Stimulated activated CD8-positive, alpha-beta memory T cell treated with anti-CD3 and anti-CD28 coated beads, Interleukin-4, amount 100 ng/mL, for 24 hours (primary cell): Measurements from ENCODE around the gene FBRSL1.

Experiments used
- DNase-seq: peaks from one replicate; pipeline ENCODE4 v3.0.0-alpha.2; 2020; ENCODE audit warnings: low read depth

The FBRSL1 gene

DNA sequence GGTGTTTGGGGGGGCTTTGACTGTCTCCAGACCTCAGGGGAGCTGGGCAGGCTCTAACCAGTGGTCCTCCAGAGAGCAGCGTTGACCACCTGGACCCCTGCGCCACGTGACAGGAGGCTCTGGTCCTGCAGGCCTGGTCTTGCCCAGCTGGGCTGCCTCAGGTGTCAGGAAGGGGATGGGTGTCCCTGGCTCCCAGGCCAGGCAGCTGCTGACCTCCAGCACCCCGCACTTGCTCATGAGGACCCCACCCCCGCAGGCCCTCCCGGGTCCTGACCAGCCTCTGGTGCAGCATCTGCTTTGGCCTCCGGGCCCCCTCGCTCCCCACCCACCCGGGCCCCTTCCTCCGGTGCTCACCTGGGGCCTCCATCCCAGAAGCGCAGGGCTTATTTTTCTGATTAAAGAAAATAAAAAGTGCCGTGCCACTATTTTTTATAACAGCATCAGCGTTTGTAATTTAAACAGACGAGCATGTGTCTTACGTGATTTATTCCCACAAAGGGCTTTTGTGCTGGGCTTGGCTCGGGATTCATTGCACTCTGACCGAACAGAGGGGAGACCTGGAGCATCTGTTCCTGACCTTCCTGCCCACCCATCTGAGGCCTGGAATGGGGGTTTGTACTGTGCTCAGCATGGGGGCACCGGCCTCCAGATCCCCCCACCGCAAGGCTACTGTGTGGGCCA lies 21.7 kb downstream of the FBRSL1 start:
- no peak for DNase-seq

- DNase-seq, result no peak
Measured at GRCh38 chr12:132512197-132513069, 22.5 kb downstream of the FBRSL1 start.

GRCh38 chr12:132513070-132513398 lies 23.1 kb downstream of the FBRSL1 start:
- no peak for DNase-seq

- DNase-seq, result no peak
Measured at GRCh38 chr12:132513458-132514135, 23.6 kb downstream of the FBRSL1 start.

DNA sequence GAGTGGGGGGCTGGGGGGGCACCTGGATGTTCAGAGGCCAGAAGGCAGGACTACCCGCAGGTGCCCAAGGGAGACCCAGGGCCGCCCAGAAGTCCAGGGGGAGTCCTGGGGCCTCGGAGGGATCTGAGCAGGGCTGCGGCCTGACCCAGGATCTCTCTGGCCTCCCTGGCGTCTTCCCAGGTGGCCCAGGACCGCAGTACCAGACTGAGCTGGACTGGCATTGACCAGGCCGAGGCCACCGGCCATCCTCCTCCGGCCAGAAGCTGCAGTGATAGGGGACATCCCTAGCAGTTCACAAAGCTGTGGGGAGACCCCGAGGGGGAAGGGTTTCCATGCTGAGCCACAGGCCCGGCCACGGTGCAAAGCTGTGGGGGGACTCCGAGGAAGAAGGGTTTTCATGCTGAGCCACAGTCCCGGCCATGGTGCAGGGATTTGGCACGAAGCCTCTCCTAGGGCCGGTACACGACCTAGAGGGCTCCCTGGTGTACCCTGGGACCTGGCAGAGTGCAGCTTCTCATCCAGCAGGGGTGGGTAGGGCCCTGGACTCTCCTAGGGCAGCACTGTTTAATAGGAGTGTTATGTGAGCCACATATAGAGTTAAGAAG lies 24.4 kb downstream of the FBRSL1 start:
- no peak for DNase-seq

- no peak for DNase-seq
Measured at GRCh38 chr12:132514838-132515237, 24.9 kb downstream of the FBRSL1 start.

- DNase-seq, result no peak
Measured at GRCh38 chr12:132516095-132517012, 26.4 kb downstream of the FBRSL1 start.

GRCh38 chr12:132517013-132517739 lies 27.2 kb downstream of the FBRSL1 start:
- DNase-seq, result no peak

GRCh38 chr12:132517740-132518100 lies 27.8 kb downstream of the FBRSL1 start:
- no peak for DNase-seq

DNA sequence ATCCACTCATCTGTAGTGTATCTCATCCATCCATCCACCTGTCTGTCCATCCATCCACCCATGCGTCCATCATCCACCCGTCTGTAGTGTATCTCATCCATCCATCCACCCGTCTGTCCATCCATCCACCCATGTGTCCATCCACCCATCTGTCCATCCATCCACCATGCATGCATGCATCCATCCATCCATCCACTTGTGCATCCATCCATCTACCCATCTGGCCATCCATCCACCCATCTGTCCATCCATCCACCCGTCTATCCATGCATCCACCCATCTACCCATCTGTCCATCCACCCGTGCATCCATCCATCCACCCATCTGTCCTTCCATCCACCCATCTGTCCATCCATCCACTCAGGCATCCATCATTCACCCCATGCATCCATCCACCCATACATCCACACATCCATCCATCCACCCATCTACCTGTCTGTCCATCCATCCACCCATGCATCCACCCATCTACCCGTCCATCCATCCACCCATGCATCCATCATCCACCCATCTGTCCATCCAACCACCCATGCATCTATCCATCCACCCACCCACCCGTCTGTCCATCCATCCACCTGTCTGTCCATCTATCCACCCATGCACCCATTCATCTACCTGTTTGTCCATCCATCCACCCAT lies 28.5 kb downstream of the FBRSL1 start:
- DNase-seq, result no peak

GRCh38 chr12:132520421-132521199 lies 30.7 kb downstream of the FBRSL1 start:
- no peak for DNase-seq

- DNase-seq, result no peak
Measured at GRCh38 chr12:132521200-132521580, 31.2 kb downstream of the FBRSL1 start.

GRCh38 chr12:132521712-132522292 lies 31.9 kb downstream of the FBRSL1 start:
- no peak for DNase-seq

GRCh38 chr12:132522592-132523380 lies 32.8 kb downstream of the FBRSL1 start:
- no peak for DNase-seq

DNA sequence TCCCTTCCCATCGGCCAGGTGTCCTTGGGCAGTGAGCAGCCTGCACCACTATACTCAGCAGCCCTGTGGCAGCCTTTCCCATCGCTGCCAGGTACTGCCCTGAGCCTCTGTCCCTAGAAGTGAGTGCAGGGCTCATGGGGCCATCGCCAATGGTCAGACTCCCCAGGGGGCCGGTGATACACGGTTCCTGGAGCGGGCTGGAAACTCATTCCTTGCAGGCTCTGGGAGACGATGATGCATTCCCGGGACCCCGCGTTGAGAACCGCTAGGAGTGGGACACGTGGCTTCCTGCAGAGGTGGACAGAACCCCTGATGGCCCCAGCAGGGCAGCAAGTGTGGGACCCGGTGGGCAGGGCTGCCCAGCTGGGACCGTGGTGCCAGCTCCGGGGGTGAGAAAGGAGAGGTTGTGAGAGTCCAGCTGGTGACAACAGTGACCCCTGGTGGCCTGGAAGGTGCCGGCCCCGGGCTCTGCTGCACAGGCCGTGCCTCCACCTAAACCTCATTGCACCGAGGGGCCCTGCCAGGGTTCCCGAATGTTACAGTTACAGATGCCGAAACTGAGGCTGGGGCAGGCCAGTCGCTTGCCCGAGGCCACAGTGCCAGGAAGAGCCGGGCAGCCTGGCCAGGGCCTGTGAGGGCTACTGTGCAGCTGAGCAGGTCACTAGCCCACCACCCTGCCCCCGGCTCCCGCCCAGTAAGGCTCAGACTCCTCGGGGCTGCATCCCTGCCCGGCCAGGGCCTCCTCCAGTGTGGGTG lies 33.8 kb downstream of the FBRSL1 start:
- peak; percentile 66 for DNase-seq

- DNase-seq, result no peak
Measured at GRCh38 chr12:132524405-132524804, 34.5 kb downstream of the FBRSL1 start.

GRCh38 chr12:132525011-132525832 lies 35.3 kb downstream of the FBRSL1 start:
- no peak for DNase-seq
